ENCODE results near the gene SPOCD1.

- TF ChIP-seq POLR2AphosphoS5 (IDR thresholded peaks at IDR 0.05; ENCODE audit: low read depth, low read length) (no peak), POLR2A (IDR thresholded peaks at IDR 0.05; ENCODE audit: low read depth, low read length) (no peak), TAF1 (IDR thresholded peaks at IDR 0.05; ENCODE audit: borderline replicate concordance, low read depth, low read length) (no peak)
These were observed 65.8 kb downstream of the SPOCD1 start for GRCh38 chr1:31749785-31750735.
